ENCODE data around the gene CSNK2A1.

Gene CSNK2A1

GRCh38 chr20:445514-446336 lies 97.9 kb downstream of the CSNK2A1 start:
- no peak for DNase-seq

GRCh38 chr20:444862-445426 lies 98.6 kb downstream of the CSNK2A1 start:
- no peak for DNase-seq

- DNase-seq, result no peak
Measured at GRCh38 chr20:444117-444516, 99.5 kb downstream of the CSNK2A1 start.

- DNase-seq, result no peak
Measured at GRCh38 chr20:443223-443775, 100.3 kb downstream of the CSNK2A1 start.

- DNase-seq, result no peak
Measured at GRCh38 chr20:440636-441035, 103.0 kb downstream of the CSNK2A1 start.

- DNase-seq, result no peak
Measured at GRCh38 chr20:440148-440547, 103.4 kb downstream of the CSNK2A1 start.

GRCh38 chr20:438571-439469 lies 104.8 kb downstream of the CSNK2A1 start:
- no peak for DNase-seq

- DNase-seq, result no peak
Measured at GRCh38 chr20:437787-438486, 105.7 kb downstream of the CSNK2A1 start.

GRCh38 chr20:436476-436875 lies 107.1 kb downstream of the CSNK2A1 start:
- DNase-seq, result no peak

- no peak for DNase-seq
Measured at GRCh38 chr20:435558-435957, 108.0 kb downstream of the CSNK2A1 start.

GRCh38 chr20:434661-435419 lies 108.8 kb downstream of the CSNK2A1 start:
- DNase-seq, result no peak

GRCh38 chr20:434221-434620 lies 109.4 kb downstream of the CSNK2A1 start:
- no peak for DNase-seq

GRCh38 chr20:433300-433975 lies 110.2 kb downstream of the CSNK2A1 start:
- DNase-seq, result no peak

- DNase-seq, result no peak
Measured at GRCh38 chr20:432677-433299, 110.8 kb downstream of the CSNK2A1 start.

GRCh38 chr20:432208-432607 lies 111.4 kb downstream of the CSNK2A1 start:
- no peak for DNase-seq

GRCh38 chr20:431012-431904 lies 112.3 kb downstream of the CSNK2A1 start:
- DNase-seq, result no peak

- no peak for DNase-seq
Measured at GRCh38 chr20:430091-430999, 113.2 kb downstream of the CSNK2A1 start.

GRCh38 chr20:428658-429200 lies 114.9 kb downstream of the CSNK2A1 start:
- DNase-seq, result no peak
